Measurements from ENCODE around the gene MED16. TPM values are rescaled to one million over a fixed set of nuclear protein-coding genes. Genes with fewer than 3 reads are reported as not detected.

The MED16 gene
- total RNA-seq, 1 experiment from 2014 or later, result 22.4 TPM

GRCh38 chr19:920051-920864, 27.3 kb upstream of the MED16 start:
- Mint-ChIP-seq H3K9me3 (ENCODE audit: low read depth, unreplicated experiment) (no peaks in the 10 kb centered on the region), H3K27me3 (ENCODE audit: unreplicated experiment) (peaks cover 20% of the 10 kb centered on the region), H3K36me3 (ENCODE audit: insufficient read depth, unreplicated experiment) (peaks cover 2% of the 10 kb centered on the region), H3K4me3 (ENCODE audit: low read depth, unreplicated experiment) (no peak overlapping the region), H3K27ac (ENCODE audit: unreplicated experiment) (no peak overlapping the region), H3K4me1 (ENCODE audit: low read depth, unreplicated experiment) (no peaks in the 10 kb centered on the region)
- intact Hi-C loops (cut with micrococcal nuclease; ENCODE audit: unreplicated experiment), result loop anchor here (2.0 to 5.0 kb wide), 2 partner anchors 63 to 148 kb away; no protein-coding TSS in a partner anchor
- BruUV-seq (replicated peaks), result no TSS peak
- CTCF ChIA-PET, result no interaction called here
- peak; percentile 46 for DNase-seq
- TF ChIP-seq CTCF (IDR thresholded peaks at IDR 0.05; ENCODE audit: unreplicated experiment), result no peak

- intact Hi-C loops (cut with micrococcal nuclease; ENCODE audit: unreplicated experiment), result loop anchor here (2.0 to 5.0 kb wide), 2 partner anchors 63 to 147 kb away; no protein-coding TSS in a partner anchor
- CTCF ChIA-PET, result interaction anchor here (0.8 kb wide), 1 partner anchor 11 kb away, joined by 7 read pairs; no protein-coding TSS in a partner anchor
- no TSS peak for BruUV-seq (replicated peaks)
- no peak for TF ChIP-seq CTCF (IDR thresholded peaks at IDR 0.05; ENCODE audit: unreplicated experiment)
- Mint-ChIP-seq H3K4me1 (ENCODE audit: low read depth, unreplicated experiment) (no peaks in the 10 kb centered on the region), H3K36me3 (ENCODE audit: insufficient read depth, unreplicated experiment) (no peaks in the 10 kb centered on the region), H3K4me3 (ENCODE audit: low read depth, unreplicated experiment) (no peak overlapping the region), H3K27me3 (ENCODE audit: unreplicated experiment) (peaks cover 20% of the 10 kb centered on the region), H3K9me3 (ENCODE audit: low read depth, unreplicated experiment) (no peaks in the 10 kb centered on the region), H3K27ac (ENCODE audit: unreplicated experiment) (no peak overlapping the region)
- peak; percentile 39 for DNase-seq
These were observed 26.4 kb upstream of the MED16 start for GRCh38 chr19:919199-920050.

GRCh38 chr19:918481-919198, 25.7 kb upstream of the MED16 start:
- peaks cover 20% of the 10 kb centered on the region for H3K27me3 Mint-ChIP-seq (ENCODE audit: unreplicated experiment)
- no peak for TF ChIP-seq CTCF (IDR thresholded peaks at IDR 0.05; ENCODE audit: unreplicated experiment)
- DNase-seq, result peak; percentile 13
- CTCF ChIA-PET, result interaction anchor here (0.6 to 0.8 kb wide), 2 partner anchors 10 to 62 kb away, joined by 5 to 7 read pairs; no protein-coding TSS in a partner anchor
- intact Hi-C loops (cut with micrococcal nuclease; ENCODE audit: unreplicated experiment), result no loop called here
- H3K4me3 Mint-ChIP-seq (ENCODE audit: low read depth, unreplicated experiment), result no peak overlapping the region
- H3K36me3 Mint-ChIP-seq (ENCODE audit: insufficient read depth, unreplicated experiment), result peaks cover 2% of the 10 kb centered on the region
- no peaks in the 10 kb centered on the region for H3K4me1 Mint-ChIP-seq (ENCODE audit: low read depth, unreplicated experiment)
- no peak overlapping the region for H3K27ac Mint-ChIP-seq (ENCODE audit: unreplicated experiment)
- H3K9me3 Mint-ChIP-seq (ENCODE audit: low read depth, unreplicated experiment), result no peaks in the 10 kb centered on the region
- BruUV-seq (replicated peaks), result no TSS peak

GRCh38 chr19:918152-918437, 25.1 kb upstream of the MED16 start:
- Mint-ChIP-seq H3K4me1 (ENCODE audit: low read depth, unreplicated experiment) (no peaks in the 10 kb centered on the region), H3K27me3 (ENCODE audit: unreplicated experiment) (peaks cover 20% of the 10 kb centered on the region), H3K9me3 (ENCODE audit: low read depth, unreplicated experiment) (no peaks in the 10 kb centered on the region), H3K27ac (ENCODE audit: unreplicated experiment) (no peak overlapping the region), H3K36me3 (ENCODE audit: insufficient read depth, unreplicated experiment) (peaks cover 6% of the 10 kb centered on the region), H3K4me3 (ENCODE audit: low read depth, unreplicated experiment) (no peak overlapping the region)
- CTCF ChIA-PET, result no interaction called here
- DNase-seq, result no peak
- BruUV-seq (replicated peaks), result no TSS peak
- no peak for TF ChIP-seq CTCF (IDR thresholded peaks at IDR 0.05; ENCODE audit: unreplicated experiment)
- intact Hi-C loops (cut with micrococcal nuclease; ENCODE audit: unreplicated experiment), result no loop called here

All from Calu3 (cell line).